CD14-positive monocyte (primary cell): Measurements from ENCODE around the gene RNASEL. TPM values are rescaled to one million over a fixed set of nuclear protein-coding genes. Genes with fewer than 3 reads are reported as not detected.

ENCODE experiments used
- DNase-seq, 3 donors: peaks; one replicate each; pipeline ENCODE4 v3.0.0-alpha.2; 2011 to 2022
- H2AFZ ChIP-seq: 2 replicates; pipeline ENCODE4 v1.6.0; 2012; ENCODE audit warnings: mild to moderate bottlenecking, low read depth, low read length, inconsistent platforms; ENCODE audit not compliant: insufficient read depth, poor library complexity, severe bottlenecking
- H3K27ac ChIP-seq, 2 donors: 1 replicate in 1 of 2; 2 replicates in 1 of 2; pipeline ENCODE4 v1.5.1; 2012 to 2013; ENCODE audit warnings: low read length in 2 of 2, control low read depth in 1 of 2, inconsistent platforms in 1 of 2, low read depth in 1 of 2, mild to moderate bottlenecking in 1 of 2
- H3K27me3 ChIP-seq, 2 donors: one replicate each; pipeline versions ENCODE4 v1.6.0 to v1.6.1; 2011 to 2013; ENCODE audit warnings: low read length in 2 of 2; ENCODE audit not compliant: control insufficient read depth in 2 of 2, insufficient read depth in 2 of 2
- H3K36me3 ChIP-seq, 2 donors: replicated peaks in 1 of 2; 1 replicate in 1 of 2; 2 replicates in 1 of 2; pipeline versions ENCODE4 v1.5.1 to v1.6.1; 2012 to 2013; ENCODE audit warnings: low read length in 2 of 2, control low read depth in 1 of 2, inconsistent platforms in 1 of 2, mild to moderate bottlenecking in 1 of 2; ENCODE audit not compliant: insufficient read depth in 2 of 2, control insufficient read depth in 1 of 2
- H3K4me1 ChIP-seq, 2 donors: 1 replicate in 1 of 2; 2 replicates in 1 of 2; pipeline versions ENCODE4 v1.5.1 to v1.6.1; 2012 to 2013; ENCODE audit warnings: low read length in 2 of 2, control low read depth in 1 of 2, inconsistent platforms in 1 of 2, mild to moderate bottlenecking in 1 of 2, moderate library complexity in 1 of 2; ENCODE audit not compliant: insufficient read depth in 2 of 2, control insufficient read depth in 1 of 2
- H3K4me2 ChIP-seq: replicated peaks from 2 replicates; pipeline ENCODE3; 2012; ENCODE audit warnings: low read length, moderate library complexity, mild to moderate bottlenecking; ENCODE audit not compliant: poor library complexity, severe bottlenecking; ENCODE audit errors: extremely low read depth
- H3K4me3 ChIP-seq, 3 experiments: fragments of 200-600 bp in 1 of 3; sonication (generic) in 1 of 3; replicated peaks in 1 of 3; 1 replicate in 2 of 3; 2 replicates in 1 of 3; pipeline ENCODE4 v1.5.1; 2011 to 2013; ENCODE audit warnings: low read length in 3 of 3, mild to moderate bottlenecking in 3 of 3, control low read depth in 2 of 3, low read depth in 2 of 3, inconsistent platforms in 1 of 3, moderate library complexity in 1 of 3
- H3K79me2 ChIP-seq: 2 replicates; pipeline ENCODE4 v1.6.0; 2012; ENCODE audit warnings: mild to moderate bottlenecking, control low read depth, inconsistent platforms, low read length, moderate library complexity; ENCODE audit not compliant: insufficient read depth
- H3K9ac ChIP-seq: 2 replicates; pipeline ENCODE4 v1.6.0; 2017; ENCODE audit warnings: low read length, mild to moderate bottlenecking; ENCODE audit not compliant: insufficient read depth, poor library complexity, severe bottlenecking
- H3K9me3 ChIP-seq, 2 donors: replicated peaks in 1 of 2; 1 replicate in 1 of 2; 2 replicates in 1 of 2; pipeline versions ENCODE4 v1.5.1 to v1.6.1; 2012 to 2013; ENCODE audit warnings: low read length in 2 of 2, control low read depth in 1 of 2; ENCODE audit not compliant: control insufficient read depth in 1 of 2, insufficient read depth in 1 of 2
- H4K20me1 ChIP-seq: 2 replicates; pipeline ENCODE4 v1.6.0; 2012; ENCODE audit warnings: mild to moderate bottlenecking, low read length, control low read depth, moderate library complexity; ENCODE audit not compliant: insufficient read depth
- H3K27ac Mint-ChIP-seq, 7 donors: one replicate each; pipeline ENCODE4 v1.8.0; 2020; ENCODE audit warnings: mild to moderate bottlenecking in 7 of 7, mixed read lengths in 7 of 7, moderate library complexity in 6 of 7, inconsistent platforms in 2 of 7
- H3K27me3 Mint-ChIP-seq, 3 donors: one replicate each; pipeline ENCODE4 v1.8.0; 2021 to 2022; ENCODE audit warnings: low read depth in 3 of 3, mild to moderate bottlenecking in 3 of 3, mixed read lengths in 3 of 3, moderate library complexity in 3 of 3, inconsistent platforms in 1 of 3
- H3K36me3 Mint-ChIP-seq, 2 donors: one replicate each; pipeline ENCODE4 v1.8.0; 2020; ENCODE audit warnings: mixed read lengths in 2 of 2, inconsistent platforms in 1 of 2, mild to moderate bottlenecking in 1 of 2
- H3K4me1 Mint-ChIP-seq: one replicate; pipeline ENCODE4 v1.8.0; 2020; ENCODE audit warnings: mild to moderate bottlenecking, mixed read lengths
- H3K4me3 Mint-ChIP-seq, 2 donors: one replicate each; pipeline ENCODE4 v1.8.0; 2020; ENCODE audit warnings: mild to moderate bottlenecking in 2 of 2, mixed read lengths in 2 of 2, moderate library complexity in 1 of 2
- H3K9me3 Mint-ChIP-seq, 7 donors: one replicate each; pipeline ENCODE4 v1.8.0; 2020 to 2022; ENCODE audit warnings: mixed read lengths in 7 of 7, mild to moderate bottlenecking in 6 of 7, moderate library complexity in 6 of 7, inconsistent platforms in 2 of 7
- WGBS: methylation state at CpG from one replicate; pipeline ENCODE4 v1.1.5; 2013; ENCODE audit warnings: missing lambda C conversion rate; ENCODE audit not compliant: insufficient coverage; 5-methylcytosine and 5-hydroxymethylcytosine counted together
- intact Hi-C, 2 donors: fragments of 100-400 bp; cut with micrococcal nuclease; formaldehyde crosslinking; loops; one replicate each; pipeline versions ENCODE4 v1.15.0 to v1.15.1; 2023
- polyA plus RNA-seq, 3 donors: library from polyadenylated mRNA; depleted of rRNA in 1 of 3; unstranded in 2 of 3; stranded (reverse) in 1 of 3; fragments of 300-500 nt in 2 of 3; fragments of >200 nt in 1 of 3; fragmentation: Illumina TruSeq in 2 of 3; gene quantifications; 1 replicate in 2 of 3; 2 replicates in 1 of 3; pipeline ENCODE4 v1.2.3, GENCODE V29; 2012 to 2021
- TF ChIP-seq, protein P1 (sequence below): fragments of 200-600 bp; IDR thresholded peaks from one replicate; pipeline ENCODE4 v1.8.0; 2022; ENCODE audit warnings: antibody characterized with exemption, mild to moderate bottlenecking

The RNASEL gene
- polyA plus RNA-seq, 3 donors = 6.9 to 12.3 (median 7.9) TPM

DNA sequence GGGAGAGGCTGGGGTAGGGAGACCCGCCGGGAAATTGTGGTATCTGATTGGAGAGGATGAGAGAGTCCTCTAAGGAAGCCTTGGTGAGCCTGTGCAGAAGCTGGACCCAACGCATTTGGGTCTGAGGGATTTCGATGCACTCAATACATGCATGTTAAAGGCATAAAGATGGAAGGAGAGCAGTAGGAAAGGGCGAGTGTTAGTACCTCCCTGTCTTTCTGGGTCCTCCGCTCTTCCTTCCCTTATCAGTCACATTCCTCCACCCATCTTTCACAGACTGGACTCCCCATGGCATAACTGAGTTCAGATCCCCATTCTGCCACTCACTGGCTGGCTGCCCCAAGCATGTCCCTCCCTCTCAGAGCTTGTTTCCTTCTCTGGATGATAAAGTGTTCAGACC, 7.9 kb upstream of the RNASEL start:
- TF ChIP-seq, protein P1, sequence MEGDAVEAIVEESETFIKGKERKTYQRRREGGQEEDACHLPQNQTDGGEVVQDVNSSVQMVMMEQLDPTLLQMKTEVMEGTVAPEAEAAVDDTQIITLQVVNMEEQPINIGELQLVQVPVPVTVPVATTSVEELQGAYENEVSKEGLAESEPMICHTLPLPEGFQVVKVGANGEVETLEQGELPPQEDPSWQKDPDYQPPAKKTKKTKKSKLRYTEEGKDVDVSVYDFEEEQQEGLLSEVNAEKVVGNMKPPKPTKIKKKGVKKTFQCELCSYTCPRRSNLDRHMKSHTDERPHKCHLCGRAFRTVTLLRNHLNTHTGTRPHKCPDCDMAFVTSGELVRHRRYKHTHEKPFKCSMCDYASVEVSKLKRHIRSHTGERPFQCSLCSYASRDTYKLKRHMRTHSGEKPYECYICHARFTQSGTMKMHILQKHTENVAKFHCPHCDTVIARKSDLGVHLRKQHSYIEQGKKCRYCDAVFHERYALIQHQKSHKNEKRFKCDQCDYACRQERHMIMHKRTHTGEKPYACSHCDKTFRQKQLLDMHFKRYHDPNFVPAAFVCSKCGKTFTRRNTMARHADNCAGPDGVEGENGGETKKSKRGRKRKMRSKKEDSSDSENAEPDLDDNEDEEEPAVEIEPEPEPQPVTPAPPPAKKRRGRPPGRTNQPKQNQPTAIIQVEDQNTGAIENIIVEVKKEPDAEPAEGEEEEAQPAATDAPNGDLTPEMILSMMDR = no peak
- H3K4me1 Mint-ChIP-seq = peaks cover 32% of the 10 kb centered on the region
- Histone ChIP-seq H2AFZ (no peak overlapping the region), H3K4me2 (no peak overlapping the region), H3K79me2 (no peaks in the 10 kb centered on the region), H3K27ac (no peak overlapping the region), H4K20me1 (no peaks in the 10 kb centered on the region), H3K4me1 (peaks cover 19 to 24% of the 10 kb centered on the region in 2 donors), H3K27me3 (peaks cover 0 to 4% of the 10 kb centered on the region in 2 donors), H3K36me3 (no peaks in the 10 kb centered on the region), H3K9ac (no peak overlapping the region), H3K9me3 (no peaks in the 10 kb centered on the region), H3K4me3 (no peak overlapping the region)
- no peaks in the 10 kb centered on the region for H3K36me3 Mint-ChIP-seq
- H3K27ac Mint-ChIP-seq = no peak overlapping the region
- no peaks in the 10 kb centered on the region for H3K9me3 Mint-ChIP-seq
- H3K4me3 Mint-ChIP-seq = no peak overlapping the region
- H3K27me3 Mint-ChIP-seq = peaks cover 0 to 1% (median 0%) of the 10 kb centered on the region in 3 donors
- intact Hi-C loops = no loop called here
- no peak for DNase-seq
- 97% methylated on average over 6 of the region's 6 CpGs for WGBS

DNA sequence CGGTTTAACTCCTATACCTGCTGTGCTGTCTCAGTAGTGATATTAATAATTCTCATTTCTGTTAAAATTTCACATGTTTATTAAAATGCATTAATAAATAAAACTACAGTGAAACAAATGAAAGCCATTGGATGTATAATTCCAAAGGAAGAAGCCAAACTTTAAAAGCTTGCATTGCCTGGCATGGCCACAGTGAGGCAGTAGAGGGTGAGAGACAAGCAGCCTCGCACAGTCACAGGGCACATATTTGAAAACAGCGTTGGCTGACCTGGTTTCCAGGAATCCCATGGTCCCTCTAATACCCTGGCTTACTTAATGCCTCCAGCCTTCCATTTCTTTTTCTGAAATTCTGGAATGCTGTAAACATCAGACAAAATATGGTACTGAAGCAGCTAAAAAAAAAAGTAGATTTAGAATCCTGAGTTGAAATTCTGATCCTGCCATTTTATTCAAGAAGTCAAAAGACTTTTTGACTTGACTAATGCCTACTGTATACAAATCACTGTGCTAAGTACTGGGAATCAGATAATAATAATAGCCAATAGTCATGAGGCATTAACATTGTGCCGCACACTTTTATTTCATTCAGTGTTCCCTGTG, 6.7 kb upstream of the RNASEL start:
- Histone ChIP-seq H3K27me3 (no peaks in the 10 kb centered on the region), H3K9me3 (no peaks in the 10 kb centered on the region), H4K20me1 (no peaks in the 10 kb centered on the region), H3K4me3 (no peak overlapping the region), H3K4me1 (peaks cover 19 to 24% of the 10 kb centered on the region in 2 donors), H3K4me2 (no peak overlapping the region), H3K79me2 (no peaks in the 10 kb centered on the region), H3K9ac (no peak overlapping the region), H3K27ac (no peak overlapping the region), H2AFZ (no peak overlapping the region), H3K36me3 (no peaks in the 10 kb centered on the region)
- no peaks in the 10 kb centered on the region for H3K9me3 Mint-ChIP-seq
- TF ChIP-seq, protein P1 = peak; percentile 88
- WGBS = 33% methylated on average over 3 of the region's 4 CpGs
- no peaks in the 10 kb centered on the region for H3K36me3 Mint-ChIP-seq
- H3K27ac Mint-ChIP-seq = peak overlapping the region in 1 of 7 donors; percentile 3
- no peak overlapping the region for H3K4me3 Mint-ChIP-seq
- peaks cover 0 to 3% (median 2%) of the 10 kb centered on the region in 3 donors for H3K27me3 Mint-ChIP-seq
- H3K4me1 Mint-ChIP-seq = peaks cover 32% of the 10 kb centered on the region
- intact Hi-C loops = no loop called here
- DNase-seq = peak; percentile 30 to 62 (median 59)
